ENCODE results near the gene TRIL. TPM values are rescaled to one million over a fixed set of nuclear protein-coding genes. Genes with fewer than 3 reads are reported as not detected.

Gene TRIL
- total RNA-seq, 2 experiments from 2014 or later, result not detected

DNA sequence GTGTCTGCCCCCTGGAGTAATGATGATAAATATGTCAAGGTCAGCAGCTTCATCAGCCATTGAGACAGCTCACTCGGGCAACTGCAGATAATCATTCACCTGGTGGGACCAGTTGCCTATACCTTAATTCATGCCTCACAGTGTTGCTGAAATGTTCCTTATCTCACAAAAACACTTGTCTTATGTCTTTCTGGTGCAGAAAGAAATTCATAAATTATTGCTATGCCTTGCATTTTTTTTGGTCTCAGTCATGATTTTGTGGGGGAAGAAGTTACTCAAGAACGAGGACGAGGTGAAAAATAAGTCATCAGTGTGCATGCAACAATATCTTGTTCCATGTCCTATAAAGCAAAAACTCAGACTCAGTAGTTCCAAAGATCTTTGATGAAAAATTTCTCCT is 16.0 kb downstream of the TRIL start:
- ChIA-PET CTCF (no interaction called here), POLR2A (no interaction called here)
- intact Hi-C loops (cut with DNase I, micrococcal nuclease), result no loop called here
- DNase-seq, result no peak
- Histone ChIP-seq H3K27ac (ENCODE audit: low read depth in 1 of 2, low read length in 2 of 2) (no peak overlapping the region), H3K4me1 (ENCODE audit: insufficient read depth, low read length) (no peaks in the 10 kb centered on the region), H3K36me3 (ENCODE audit: insufficient read depth, low read length) (no peaks in the 10 kb centered on the region), H3K4me3 (ENCODE audit: low read length) (no peak overlapping the region), H3K27me3 (ENCODE audit: control insufficient read depth in 1 of 2, insufficient read depth in 2 of 2, low read length in 2 of 2) (no peaks in the 10 kb centered on the region), H3K9me3 (ENCODE audit: control insufficient read depth in 1 of 2, insufficient read depth in 1 of 2, low read length in 2 of 2) (no peaks in the 10 kb centered on the region)
- no peak for ATAC-seq (ENCODE audit: poor library complexity)
- Mint-ChIP-seq H3K4me3 (no peak overlapping the region), H3K27me3 (peaks cover 33% of the 10 kb centered on the region), H3K9me3 (no peaks in the 10 kb centered on the region), H3K27ac (no peak overlapping the region), H3K36me3 (ENCODE audit: low read depth) (no peaks in the 10 kb centered on the region), H3K4me1 (ENCODE audit: low read depth) (no peaks in the 10 kb centered on the region)
- TF ChIP-seq, protein P1, sequence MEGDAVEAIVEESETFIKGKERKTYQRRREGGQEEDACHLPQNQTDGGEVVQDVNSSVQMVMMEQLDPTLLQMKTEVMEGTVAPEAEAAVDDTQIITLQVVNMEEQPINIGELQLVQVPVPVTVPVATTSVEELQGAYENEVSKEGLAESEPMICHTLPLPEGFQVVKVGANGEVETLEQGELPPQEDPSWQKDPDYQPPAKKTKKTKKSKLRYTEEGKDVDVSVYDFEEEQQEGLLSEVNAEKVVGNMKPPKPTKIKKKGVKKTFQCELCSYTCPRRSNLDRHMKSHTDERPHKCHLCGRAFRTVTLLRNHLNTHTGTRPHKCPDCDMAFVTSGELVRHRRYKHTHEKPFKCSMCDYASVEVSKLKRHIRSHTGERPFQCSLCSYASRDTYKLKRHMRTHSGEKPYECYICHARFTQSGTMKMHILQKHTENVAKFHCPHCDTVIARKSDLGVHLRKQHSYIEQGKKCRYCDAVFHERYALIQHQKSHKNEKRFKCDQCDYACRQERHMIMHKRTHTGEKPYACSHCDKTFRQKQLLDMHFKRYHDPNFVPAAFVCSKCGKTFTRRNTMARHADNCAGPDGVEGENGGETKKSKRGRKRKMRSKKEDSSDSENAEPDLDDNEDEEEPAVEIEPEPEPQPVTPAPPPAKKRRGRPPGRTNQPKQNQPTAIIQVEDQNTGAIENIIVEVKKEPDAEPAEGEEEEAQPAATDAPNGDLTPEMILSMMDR (IDR thresholded peaks at IDR 0.05), result no peak

DNA sequence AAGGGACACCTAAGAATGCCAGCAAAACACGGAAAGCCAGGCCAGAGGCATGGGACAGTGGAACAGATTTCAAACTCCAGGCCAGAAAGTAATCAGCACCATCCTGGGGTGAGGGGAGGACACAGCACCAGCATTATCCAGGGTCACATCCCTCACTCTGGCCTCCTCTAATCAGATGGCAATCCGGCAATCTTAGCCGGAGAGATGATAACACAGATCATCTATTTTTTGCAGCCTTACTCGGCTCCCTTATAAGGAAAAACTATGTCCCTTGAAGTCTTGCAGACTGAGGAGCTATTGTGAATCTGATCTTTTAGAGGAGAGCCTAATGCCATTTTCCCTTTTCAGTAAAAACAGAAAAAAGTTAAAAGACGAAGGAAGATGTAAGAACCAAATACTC is 16.5 kb downstream of the TRIL start:
- ChIA-PET CTCF (interaction anchor here (1.5 kb wide), 1 partner anchor 14 kb away, joined by 5 read pairs; no protein-coding TSS in a partner anchor), POLR2A (no interaction called here)
- Mint-ChIP-seq H3K4me1 (ENCODE audit: low read depth) (no peaks in the 10 kb centered on the region), H3K27me3 (peaks cover 31% of the 10 kb centered on the region), H3K27ac (no peak overlapping the region), H3K36me3 (ENCODE audit: low read depth) (no peaks in the 10 kb centered on the region), H3K4me3 (no peak overlapping the region), H3K9me3 (no peaks in the 10 kb centered on the region)
- no peaks in the 10 kb centered on the region for H3K4me1 ChIP-seq (ENCODE audit: insufficient read depth, low read length)
- no peak for DNase-seq
- H3K9me3 ChIP-seq (ENCODE audit: control insufficient read depth in 1 of 2, insufficient read depth in 1 of 2, low read length in 2 of 2), result no peaks in the 10 kb centered on the region
- no peak overlapping the region for H3K27ac ChIP-seq (ENCODE audit: low read depth in 1 of 2, low read length in 2 of 2)
- H3K4me3 ChIP-seq (ENCODE audit: low read length), result no peak overlapping the region
- ATAC-seq (ENCODE audit: poor library complexity), result no peak
- H3K36me3 ChIP-seq (ENCODE audit: insufficient read depth, low read length), result no peaks in the 10 kb centered on the region
- TF ChIP-seq, protein P1 (IDR thresholded peaks at IDR 0.05), result no peak
- intact Hi-C loops (cut with DNase I, micrococcal nuclease), result no loop called here
- no peaks in the 10 kb centered on the region for H3K27me3 ChIP-seq (ENCODE audit: control insufficient read depth in 1 of 2, insufficient read depth in 2 of 2, low read length in 2 of 2)

DNA sequence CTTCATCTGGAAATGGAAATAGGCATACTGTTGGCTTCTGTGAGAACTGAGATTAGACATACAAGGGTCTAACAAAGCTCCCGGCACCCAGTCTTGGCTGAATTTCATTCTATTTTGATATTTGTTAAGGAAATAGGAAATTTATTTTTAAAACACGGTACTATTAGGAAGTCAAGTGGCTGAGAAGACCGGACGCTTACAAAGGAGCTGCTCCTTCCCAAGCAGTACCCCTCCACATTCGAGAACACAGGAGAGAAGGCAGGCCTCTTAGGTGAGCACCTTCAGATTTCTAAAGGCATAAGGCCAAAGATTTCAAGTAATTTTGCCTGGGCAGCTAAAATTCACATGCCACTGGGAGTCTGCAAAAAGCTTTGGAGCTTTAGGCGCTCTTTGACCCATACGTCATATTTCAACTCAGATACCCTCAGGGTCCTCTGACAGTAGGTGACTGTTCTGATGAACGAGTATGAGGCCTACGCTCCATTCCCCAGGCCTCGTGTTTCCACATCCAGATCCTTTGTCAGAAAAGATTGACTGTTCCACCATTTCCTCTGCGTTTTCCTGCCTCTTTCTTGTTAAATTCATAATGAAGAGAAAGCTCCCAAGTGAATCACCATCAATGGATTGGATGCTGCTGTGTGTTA is 17.3 kb downstream of the TRIL start:
- Histone ChIP-seq H3K27me3 (ENCODE audit: control insufficient read depth in 1 of 2, insufficient read depth in 2 of 2, low read length in 2 of 2) (no peaks in the 10 kb centered on the region), H3K9me3 (ENCODE audit: control insufficient read depth in 1 of 2, insufficient read depth in 1 of 2, low read length in 2 of 2) (no peaks in the 10 kb centered on the region), H3K36me3 (ENCODE audit: insufficient read depth, low read length) (no peaks in the 10 kb centered on the region), H3K4me3 (ENCODE audit: low read length) (no peak overlapping the region), H3K4me1 (ENCODE audit: insufficient read depth, low read length) (no peaks in the 10 kb centered on the region), H3K27ac (ENCODE audit: low read depth in 1 of 2, low read length in 2 of 2) (no peak overlapping the region)
- POLR2A ChIA-PET, result no interaction called here
- ATAC-seq (ENCODE audit: poor library complexity) (no peak), DNase-seq (no peak)
- no peak overlapping the region for H3K4me3 Mint-ChIP-seq
- no peaks in the 10 kb centered on the region for H3K4me1 Mint-ChIP-seq (ENCODE audit: low read depth)
- TF ChIP-seq, protein P1 (IDR thresholded peaks at IDR 0.05), result no peak
- intact Hi-C loops (cut with DNase I, micrococcal nuclease), result no loop called here
- CTCF ChIA-PET, result interaction anchor here (1.5 kb wide), 1 partner anchor 14 kb away, joined by 5 read pairs; no protein-coding TSS in a partner anchor
- no peaks in the 10 kb centered on the region for H3K36me3 Mint-ChIP-seq (ENCODE audit: low read depth)
- H3K9me3 Mint-ChIP-seq, result no peaks in the 10 kb centered on the region
- H3K27ac Mint-ChIP-seq, result no peak overlapping the region
- H3K27me3 Mint-ChIP-seq, result peaks cover 31% of the 10 kb centered on the region
